Upper lobe of left lung (tissue), 4 donors: ENCODE data around the gene TMEM30A.

Experiments
- EP300 ChIP-seq, 4 donors: sonication (generic); formaldehyde crosslinking; IDR thresholded peaks; one replicate each; pipeline ENCODE4 v1.5.1; 2017; ENCODE audit warnings: antibody characterized with exemption in 4 of 4, control low read depth in 2 of 4
- POLR2A ChIP-seq, 4 donors: fragments of 450-650 bp; IDR thresholded peaks; one replicate each; pipeline ENCODE4 v1.5.1; 2016 to 2017; ENCODE audit warnings: antibody characterized with exemption in 4 of 4, mild to moderate bottlenecking in 2 of 4
- POLR2AphosphoS5 ChIP-seq, 2 donors: sonication (generic); formaldehyde crosslinking; IDR thresholded peaks; one replicate each; pipeline ENCODE4 v1.5.1; 2017; ENCODE audit warnings: antibody characterized with exemption in 2 of 2
- TF ChIP-seq, protein P1 (sequence below), 6 experiments: fragments of 450-650 bp in 4 of 6; fragments of 200-600 bp in 2 of 6; sonication (generic) in 2 of 6; IDR thresholded peaks; one replicate each; pipeline ENCODE4 v1.5.1; 2016 to 2019; ENCODE audit warnings: antibody characterized with exemption in 6 of 6

DNA sequence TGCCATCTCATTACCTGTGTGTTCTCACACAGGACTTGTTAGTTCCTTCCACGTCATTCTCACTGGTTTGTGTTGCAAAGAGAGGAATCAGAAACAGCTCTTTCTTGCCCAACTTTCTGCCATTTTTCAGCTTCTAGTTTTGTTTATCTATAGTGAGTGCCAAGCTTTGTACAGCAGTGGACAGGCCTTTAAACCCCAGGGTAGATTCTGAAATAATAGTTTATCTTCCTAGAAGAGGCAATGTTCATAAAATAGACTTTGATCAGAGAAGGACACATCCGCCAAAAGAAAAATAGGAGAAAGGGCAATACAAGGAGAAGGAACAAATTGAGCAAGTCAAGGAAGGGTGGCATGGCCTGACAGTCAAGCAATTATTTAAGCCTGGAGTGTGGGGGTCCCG lies 17.7 kb upstream of the TMEM30A start:
- TF ChIP-seq, protein P1, sequence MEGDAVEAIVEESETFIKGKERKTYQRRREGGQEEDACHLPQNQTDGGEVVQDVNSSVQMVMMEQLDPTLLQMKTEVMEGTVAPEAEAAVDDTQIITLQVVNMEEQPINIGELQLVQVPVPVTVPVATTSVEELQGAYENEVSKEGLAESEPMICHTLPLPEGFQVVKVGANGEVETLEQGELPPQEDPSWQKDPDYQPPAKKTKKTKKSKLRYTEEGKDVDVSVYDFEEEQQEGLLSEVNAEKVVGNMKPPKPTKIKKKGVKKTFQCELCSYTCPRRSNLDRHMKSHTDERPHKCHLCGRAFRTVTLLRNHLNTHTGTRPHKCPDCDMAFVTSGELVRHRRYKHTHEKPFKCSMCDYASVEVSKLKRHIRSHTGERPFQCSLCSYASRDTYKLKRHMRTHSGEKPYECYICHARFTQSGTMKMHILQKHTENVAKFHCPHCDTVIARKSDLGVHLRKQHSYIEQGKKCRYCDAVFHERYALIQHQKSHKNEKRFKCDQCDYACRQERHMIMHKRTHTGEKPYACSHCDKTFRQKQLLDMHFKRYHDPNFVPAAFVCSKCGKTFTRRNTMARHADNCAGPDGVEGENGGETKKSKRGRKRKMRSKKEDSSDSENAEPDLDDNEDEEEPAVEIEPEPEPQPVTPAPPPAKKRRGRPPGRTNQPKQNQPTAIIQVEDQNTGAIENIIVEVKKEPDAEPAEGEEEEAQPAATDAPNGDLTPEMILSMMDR (IDR thresholded peaks at IDR 0.05), result no peak
- TF ChIP-seq POLR2A (IDR thresholded peaks at IDR 0.05), result no peak
- TF ChIP-seq POLR2AphosphoS5 (IDR thresholded peaks at IDR 0.05), result no peak
- TF ChIP-seq EP300 (IDR thresholded peaks at IDR 0.05), result no peak
